ENCODE data around the gene TSGA10IP. TPM values are rescaled to one million over a fixed set of nuclear protein-coding genes. Genes with fewer than 3 reads are reported as not detected.

TSGA10IP gene
- polyA plus RNA-seq, 1 donor (not counting 4 experiments of a cell fraction or from before 2014, with no cell fraction given), result not detected

DNA sequence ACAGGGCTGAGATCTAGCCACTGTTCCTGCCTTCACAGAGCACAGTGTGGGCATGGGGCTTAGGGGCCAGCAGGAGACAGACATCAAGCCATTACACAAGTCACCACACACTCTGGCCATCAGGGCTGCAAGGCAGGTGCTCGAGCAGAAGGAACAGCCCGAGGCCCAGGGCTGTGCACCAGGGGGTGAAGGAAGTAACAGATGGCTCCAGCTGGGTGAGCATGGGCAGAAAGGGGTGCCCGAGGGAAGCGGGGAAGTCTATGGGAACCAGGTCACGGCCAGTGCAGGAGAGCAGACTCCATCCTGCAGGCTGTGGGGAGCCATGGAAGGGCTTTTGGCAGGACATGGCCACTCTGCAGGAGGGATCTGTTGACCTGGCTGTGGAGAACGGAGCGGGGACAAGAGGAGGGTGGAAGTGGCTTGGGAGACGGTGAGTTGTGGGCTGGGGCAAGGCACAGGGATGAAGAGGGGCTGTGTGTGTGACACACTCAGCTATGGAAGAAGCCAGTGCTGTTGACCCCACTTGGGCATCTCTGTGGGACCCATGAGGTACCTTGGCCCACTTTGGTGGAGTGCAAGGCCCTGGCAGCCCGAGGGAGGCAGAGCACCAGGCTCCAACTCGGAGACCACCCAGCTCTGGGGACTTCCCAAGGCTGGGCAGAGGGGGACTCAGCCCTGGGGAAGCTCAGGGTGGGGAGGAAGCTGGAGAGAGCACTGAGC lies 30.0 kb upstream of the TSGA10IP start:
- H3K9me1 ChIP-seq (ENCODE audit: control insufficient read depth, extremely low read depth, insufficient read depth, low read length), result no peaks in the 10 kb centered on the region
- peaks cover 37% of the 10 kb centered on the region for H3K79me2 ChIP-seq (ENCODE audit: control insufficient read depth, insufficient read depth, low read length)
- no peaks in the 10 kb centered on the region for H4K20me1 ChIP-seq (ENCODE audit: control insufficient read depth, extremely low read depth, insufficient read depth, low read length)
- no peaks in the 10 kb centered on the region for H3K9me3 ChIP-seq (ENCODE audit: control insufficient read depth, low read depth, low read length)
- no peak overlapping the region for H2AFZ ChIP-seq (ENCODE audit: control insufficient read depth, low read length)
- peak overlapping the region; percentile 73 for H3K4me2 ChIP-seq (ENCODE audit: control insufficient read depth, extremely low read depth, insufficient read depth, low read depth, low read length)
- no peaks in the 10 kb centered on the region for H3K27me3 ChIP-seq (ENCODE audit: control insufficient read depth, extremely low read depth, insufficient read depth, low read length)
- DNase-seq (ENCODE audit: low read depth, low spot score) (no peak), FAIRE-seq (peak; percentile 84)
- dilution Hi-C loops (cut with MboI; ENCODE audit: extremely low pct_ligation_motif_present, low sequenced_read_pairs), result no loop called here
- H3K9ac ChIP-seq (ENCODE audit: control insufficient read depth, extremely low read depth, insufficient read depth, low read length), result peak overlapping the region; percentile 91
- peaks cover 72% of the 10 kb centered on the region for H3K4me1 ChIP-seq (ENCODE audit: control insufficient read depth, extremely low read depth, insufficient read depth, low read length)
- TF ChIP-seq EZH2 (IDR thresholded peaks at IDR 0.05; ENCODE audit: low read length), result no peak
- TF ChIP-seq, protein P1, sequence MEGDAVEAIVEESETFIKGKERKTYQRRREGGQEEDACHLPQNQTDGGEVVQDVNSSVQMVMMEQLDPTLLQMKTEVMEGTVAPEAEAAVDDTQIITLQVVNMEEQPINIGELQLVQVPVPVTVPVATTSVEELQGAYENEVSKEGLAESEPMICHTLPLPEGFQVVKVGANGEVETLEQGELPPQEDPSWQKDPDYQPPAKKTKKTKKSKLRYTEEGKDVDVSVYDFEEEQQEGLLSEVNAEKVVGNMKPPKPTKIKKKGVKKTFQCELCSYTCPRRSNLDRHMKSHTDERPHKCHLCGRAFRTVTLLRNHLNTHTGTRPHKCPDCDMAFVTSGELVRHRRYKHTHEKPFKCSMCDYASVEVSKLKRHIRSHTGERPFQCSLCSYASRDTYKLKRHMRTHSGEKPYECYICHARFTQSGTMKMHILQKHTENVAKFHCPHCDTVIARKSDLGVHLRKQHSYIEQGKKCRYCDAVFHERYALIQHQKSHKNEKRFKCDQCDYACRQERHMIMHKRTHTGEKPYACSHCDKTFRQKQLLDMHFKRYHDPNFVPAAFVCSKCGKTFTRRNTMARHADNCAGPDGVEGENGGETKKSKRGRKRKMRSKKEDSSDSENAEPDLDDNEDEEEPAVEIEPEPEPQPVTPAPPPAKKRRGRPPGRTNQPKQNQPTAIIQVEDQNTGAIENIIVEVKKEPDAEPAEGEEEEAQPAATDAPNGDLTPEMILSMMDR (optimal IDR thresholded peaks at IDR 0.05 in 1 of 3, IDR thresholded peaks at IDR 0.05 in 1 of 3, conservative IDR thresholded peaks at IDR 0.05 in 1 of 3; ENCODE audit: extremely low read depth in 1 of 3, insufficient read depth in 2 of 3, low read length in 3 of 3), result no peak
- H3K4me3 ChIP-seq (ENCODE audit: control insufficient read depth in 2 of 3, extremely low read depth in 1 of 3, insufficient read depth in 2 of 3, low read depth in 1 of 3, low read length in 3 of 3), result peak overlapping the region in 1 of 3 experiments; percentile 34
- H3K27ac ChIP-seq (ENCODE audit: control insufficient read depth, insufficient read depth, low read length), result peak overlapping the region; percentile 95
- peaks cover 0 to under 1% of the 10 kb centered on the region in 2 experiments for H3K36me3 ChIP-seq (ENCODE audit: control insufficient read depth in 2 of 2, extremely low read depth in 1 of 2, insufficient read depth in 2 of 2, low read length in 2 of 2)

DNA sequence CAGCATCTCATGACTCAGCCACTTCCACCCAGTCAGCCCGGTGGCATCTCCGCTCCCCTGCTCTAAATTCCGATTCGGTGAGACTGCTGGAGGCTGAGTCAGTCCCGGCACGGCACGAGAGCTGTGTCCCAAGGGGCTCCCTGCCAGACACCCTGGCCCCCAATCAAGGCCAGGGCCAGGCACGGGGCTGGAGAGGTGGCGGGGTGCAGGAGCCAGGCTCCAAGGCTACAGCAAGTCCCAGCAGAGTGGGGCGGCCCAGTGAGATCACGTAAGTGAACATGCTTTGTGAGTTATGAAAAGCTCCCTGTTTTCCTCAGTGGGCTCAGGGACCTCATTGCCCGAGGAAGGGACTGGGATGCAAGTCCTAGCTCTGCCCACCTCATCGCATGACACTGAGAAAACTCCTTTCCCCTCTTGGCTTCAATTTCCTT lies 29.4 kb upstream of the TSGA10IP start:
- FAIRE-seq (no peak), DNase-seq (ENCODE audit: low read depth, low spot score) (peak; percentile 95)
- H3K9ac ChIP-seq (ENCODE audit: control insufficient read depth, extremely low read depth, insufficient read depth, low read length), result peak overlapping the region; percentile 91
- H3K4me3 ChIP-seq (ENCODE audit: control insufficient read depth in 2 of 3, extremely low read depth in 1 of 3, insufficient read depth in 2 of 3, low read depth in 1 of 3, low read length in 3 of 3), result peak overlapping the region; percentile 19 to 66 (median 26)
- H3K4me2 ChIP-seq (ENCODE audit: control insufficient read depth, extremely low read depth, insufficient read depth, low read depth, low read length), result peak overlapping the region; percentile 73
- H3K27ac ChIP-seq (ENCODE audit: control insufficient read depth, insufficient read depth, low read length), result peak overlapping the region; percentile 95
- no peaks in the 10 kb centered on the region for H4K20me1 ChIP-seq (ENCODE audit: control insufficient read depth, extremely low read depth, insufficient read depth, low read length)
- peaks cover 43% of the 10 kb centered on the region for H3K79me2 ChIP-seq (ENCODE audit: control insufficient read depth, insufficient read depth, low read length)
- H3K4me1 ChIP-seq (ENCODE audit: control insufficient read depth, extremely low read depth, insufficient read depth, low read length), result peaks cover 78% of the 10 kb centered on the region
- no peak for TF ChIP-seq EZH2 (IDR thresholded peaks at IDR 0.05; ENCODE audit: low read length)
- TF ChIP-seq, protein P1 (optimal IDR thresholded peaks at IDR 0.05 in 1 of 3, IDR thresholded peaks at IDR 0.05 in 1 of 3, conservative IDR thresholded peaks at IDR 0.05 in 1 of 3; ENCODE audit: extremely low read depth in 1 of 3, insufficient read depth in 2 of 3, low read length in 3 of 3), result no peak
- dilution Hi-C loops (cut with MboI; ENCODE audit: extremely low pct_ligation_motif_present, low sequenced_read_pairs), result no loop called here
- H3K27me3 ChIP-seq (ENCODE audit: control insufficient read depth, extremely low read depth, insufficient read depth, low read length), result no peaks in the 10 kb centered on the region
- H3K9me1 ChIP-seq (ENCODE audit: control insufficient read depth, extremely low read depth, insufficient read depth, low read length), result no peaks in the 10 kb centered on the region
- H2AFZ ChIP-seq (ENCODE audit: control insufficient read depth, low read length), result no peak overlapping the region
- H3K36me3 ChIP-seq (ENCODE audit: control insufficient read depth in 2 of 2, extremely low read depth in 1 of 2, insufficient read depth in 2 of 2, low read length in 2 of 2), result peaks cover 4% of the 10 kb centered on the region in 2 experiments
- H3K9me3 ChIP-seq (ENCODE audit: control insufficient read depth, low read depth, low read length), result no peaks in the 10 kb centered on the region

All from keratinocyte (primary cell).